ENCODE measurements around the gene LIPM.

DNA sequence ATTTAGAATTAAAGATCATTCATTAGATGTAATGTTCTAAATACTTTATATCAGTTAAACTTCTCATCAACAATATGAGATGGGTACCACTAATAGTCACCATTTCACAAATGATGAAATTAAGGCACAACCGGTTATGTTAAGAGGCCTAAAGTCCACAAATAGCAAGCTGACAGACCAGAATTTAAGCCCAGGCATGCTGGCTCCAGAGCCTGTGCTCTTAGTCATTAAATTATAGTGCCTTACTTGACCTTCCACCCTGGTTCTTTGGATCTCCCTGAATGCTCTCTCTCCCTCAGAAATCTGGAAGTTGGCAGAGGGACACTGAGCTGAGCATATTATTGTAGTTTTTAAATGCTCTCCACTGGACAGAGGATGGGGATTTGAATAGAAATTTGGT lies 39.1 kb upstream of the LIPM start:
- TF ChIP-seq, protein P1, sequence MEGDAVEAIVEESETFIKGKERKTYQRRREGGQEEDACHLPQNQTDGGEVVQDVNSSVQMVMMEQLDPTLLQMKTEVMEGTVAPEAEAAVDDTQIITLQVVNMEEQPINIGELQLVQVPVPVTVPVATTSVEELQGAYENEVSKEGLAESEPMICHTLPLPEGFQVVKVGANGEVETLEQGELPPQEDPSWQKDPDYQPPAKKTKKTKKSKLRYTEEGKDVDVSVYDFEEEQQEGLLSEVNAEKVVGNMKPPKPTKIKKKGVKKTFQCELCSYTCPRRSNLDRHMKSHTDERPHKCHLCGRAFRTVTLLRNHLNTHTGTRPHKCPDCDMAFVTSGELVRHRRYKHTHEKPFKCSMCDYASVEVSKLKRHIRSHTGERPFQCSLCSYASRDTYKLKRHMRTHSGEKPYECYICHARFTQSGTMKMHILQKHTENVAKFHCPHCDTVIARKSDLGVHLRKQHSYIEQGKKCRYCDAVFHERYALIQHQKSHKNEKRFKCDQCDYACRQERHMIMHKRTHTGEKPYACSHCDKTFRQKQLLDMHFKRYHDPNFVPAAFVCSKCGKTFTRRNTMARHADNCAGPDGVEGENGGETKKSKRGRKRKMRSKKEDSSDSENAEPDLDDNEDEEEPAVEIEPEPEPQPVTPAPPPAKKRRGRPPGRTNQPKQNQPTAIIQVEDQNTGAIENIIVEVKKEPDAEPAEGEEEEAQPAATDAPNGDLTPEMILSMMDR (optimal IDR thresholded peaks at IDR 0.05 in 1 of 3, IDR thresholded peaks at IDR 0.05 in 1 of 3, conservative IDR thresholded peaks at IDR 0.05 in 1 of 3; ENCODE audit: extremely low read depth in 1 of 3, insufficient read depth in 2 of 3, low read length in 3 of 3), result no peak
- no peak for TF ChIP-seq EZH2 (IDR thresholded peaks at IDR 0.05; ENCODE audit: low read length)

Measured in keratinocyte (primary cell).